Cerebellar nuclear complex (tissue), 1 donor: ENCODE measurements around the gene MFRP.

Source experiments
- DNase-seq, 2 experiments: peaks; one replicate each; lab custom pipeline; 2025; lab: John Stamatoyannopoulos, UW

Gene MFRP

GRCh38 chr11:119359365-119360214, 13.1 kb upstream of the MFRP start:
- no peak for DNase-seq

- no peak for DNase-seq
Measured at GRCh38 chr11:119357074-119357473, 10.6 kb upstream of the MFRP start.

- DNase-seq, result peak in 1 of 2 experiments; percentile 17
Measured at GRCh38 chr11:119356349-119357031, 10.0 kb upstream of the MFRP start.

GRCh38 chr11:119355091-119355843, 8.8 kb upstream of the MFRP start:
- DNase-seq, result no peak

GRCh38 chr11:119352857-119353260, 6.4 kb upstream of the MFRP start:
- no peak for DNase-seq

- DNase-seq, result no peak
Measured at GRCh38 chr11:119351232-119351631, 4.7 kb upstream of the MFRP start.

GRCh38 chr11:119350302-119350701, 3.8 kb upstream of the MFRP start:
- DNase-seq, result no peak

- DNase-seq, result no peak
Measured at GRCh38 chr11:119347940-119348605, 1.6 kb upstream of the MFRP start.

GRCh38 chr11:119347242-119347641, 737 bp upstream of the MFRP start:
- DNase-seq, result no peak

- DNase-seq, result no peak
Measured at GRCh38 chr11:119345685-119346084, 820 bp downstream of the MFRP start.

- DNase-seq, result no peak
Measured at GRCh38 chr11:119344291-119345010, 2.1 kb downstream of the MFRP start.

GRCh38 chr11:119343726-119344125, 2.8 kb downstream of the MFRP start:
- no peak for DNase-seq

GRCh38 chr11:119342362-119343130, 4.0 kb downstream of the MFRP start:
- DNase-seq, result no peak

- DNase-seq, result no peak
Measured at GRCh38 chr11:119342023-119342300, 4.5 kb downstream of the MFRP start.

GRCh38 chr11:119341222-119342022, 5.1 kb downstream of the MFRP start:
- DNase-seq, result no peak

- DNase-seq, result no peak
Measured at GRCh38 chr11:119340335-119341221, 5.9 kb downstream of the MFRP start, which contains the start of gene C1QTNF5. Gene C1QTNF5 (minus strand): TSS chr11:119340883. CDS start chr11:119340397, 486 bp downstream.

GRCh38 chr11:119339589-119340334, 6.7 kb downstream of the MFRP start:
- no peak for DNase-seq

- DNase-seq, result no peak
Measured at GRCh38 chr11:119338965-119339588, 7.4 kb downstream of the MFRP start.
